ENCODE measurements around the gene LRP11. TPM values are rescaled to one million over a fixed set of nuclear protein-coding genes. Genes with fewer than 3 reads are reported as not detected.

LRP11 gene
- total and polyA plus RNA-seq, 5 donors from 2014 or later = 0.42 to 1.3 (median 0.64) TPM

GRCh38 chr6:149877659-149878058 is 13.5 kb upstream of the LRP11 start:
- H3K4me1 ChIP-seq (ENCODE audit: control insufficient read depth, insufficient read depth, low read length, poor library complexity, severe bottlenecking) = no peaks in the 10 kb centered on the region
- DNase-seq (no peak), ATAC-seq (ENCODE audit: low read depth in 2 of 2) (no peak)
- Mint-ChIP-seq H3K27me3 (peaks cover 57% of the 10 kb centered on the region), H3K27ac (peak overlapping the region in 1 of 3 donors; percentile 66), H3K36me3 (no peaks in the 10 kb centered on the region), H3K4me1 (no peaks in the 10 kb centered on the region), H3K4me3 (no peak overlapping the region), H3K9me3 (peaks cover 0 to 4% (median 0%) of the 10 kb centered on the region in 7 donors)
- no peaks in the 10 kb centered on the region for H3K36me3 ChIP-seq (ENCODE audit: control insufficient read depth, insufficient read depth, low read length)
- H3K27me3 ChIP-seq (ENCODE audit: control insufficient read depth, insufficient read depth, low read length) = peaks cover 18% of the 10 kb centered on the region
- no peaks in the 10 kb centered on the region for H3K9me3 ChIP-seq (ENCODE audit: control insufficient read depth in 2 of 2, low read length in 2 of 2)
- no peak overlapping the region for H3K27ac ChIP-seq (ENCODE audit: insufficient read depth, low read length, poor library complexity, severe bottlenecking)
- H3K4me3 ChIP-seq (ENCODE audit: low read depth, low read length) = no peak overlapping the region

- no peak overlapping the region for H3K27ac Mint-ChIP-seq
- ATAC-seq (ENCODE audit: low read depth in 2 of 2) (no peak), DNase-seq (no peak)
- Histone ChIP-seq H3K27me3 (ENCODE audit: control insufficient read depth, insufficient read depth, low read length) (peaks cover 18% of the 10 kb centered on the region), H3K9me3 (ENCODE audit: control insufficient read depth in 2 of 2, low read length in 2 of 2) (peaks cover 0 to 3% of the 10 kb centered on the region in 2 experiments), H3K4me3 (ENCODE audit: low read depth, low read length) (no peak overlapping the region), H3K27ac (ENCODE audit: insufficient read depth, low read length, poor library complexity, severe bottlenecking) (no peak overlapping the region), H3K36me3 (ENCODE audit: control insufficient read depth, insufficient read depth, low read length) (no peaks in the 10 kb centered on the region), H3K4me1 (ENCODE audit: control insufficient read depth, insufficient read depth, low read length, poor library complexity, severe bottlenecking) (no peaks in the 10 kb centered on the region)
- peaks cover 56% of the 10 kb centered on the region for H3K27me3 Mint-ChIP-seq
- H3K4me1 Mint-ChIP-seq = no peaks in the 10 kb centered on the region
- no peaks in the 10 kb centered on the region for H3K36me3 Mint-ChIP-seq
- H3K9me3 Mint-ChIP-seq = peaks cover 0 to 6% (median 3%) of the 10 kb centered on the region in 7 donors
- no peak overlapping the region for H3K4me3 Mint-ChIP-seq
Measured at GRCh38 chr6:149876241-149876933, 12.2 kb upstream of the LRP11 start.

GRCh38 chr6:149872233-149872632 is 8.1 kb upstream of the LRP11 start:
- no peak overlapping the region for H3K4me3 Mint-ChIP-seq

GRCh38 chr6:149871182-149871581 is 7.0 kb upstream of the LRP11 start:
- H3K36me3 ChIP-seq (ENCODE audit: control insufficient read depth, insufficient read depth, low read length) = no peaks in the 10 kb centered on the region
- no peak overlapping the region for H3K27ac Mint-ChIP-seq
- no peak overlapping the region for H3K4me3 ChIP-seq (ENCODE audit: low read depth, low read length)
- H3K27ac ChIP-seq (ENCODE audit: insufficient read depth, low read length, poor library complexity, severe bottlenecking) = no peak overlapping the region
- H3K4me1 ChIP-seq (ENCODE audit: control insufficient read depth, insufficient read depth, low read length, poor library complexity, severe bottlenecking) = no peaks in the 10 kb centered on the region
- peaks cover 3 to 5% of the 10 kb centered on the region in 2 experiments for H3K9me3 ChIP-seq (ENCODE audit: control insufficient read depth in 2 of 2, low read length in 2 of 2)
- H3K9me3 Mint-ChIP-seq = peaks cover 0 to 4% (median 3%) of the 10 kb centered on the region in 7 donors
- no peaks in the 10 kb centered on the region for H3K4me1 Mint-ChIP-seq
- no peak overlapping the region for H3K4me3 Mint-ChIP-seq
- ATAC-seq (ENCODE audit: low read depth in 2 of 2) (no peak), DNase-seq (no peak)
- no peaks in the 10 kb centered on the region for H3K36me3 Mint-ChIP-seq
- H3K27me3 Mint-ChIP-seq = peaks cover 36% of the 10 kb centered on the region
- H3K27me3 ChIP-seq (ENCODE audit: control insufficient read depth, insufficient read depth, low read length) = peaks cover 12% of the 10 kb centered on the region

More at GRCh38 chr6:149872233-149872632, 8.1 kb upstream of the LRP11 start:
- no peaks in the 10 kb centered on the region for H3K4me1 Mint-ChIP-seq
- no peaks in the 10 kb centered on the region for H3K4me1 ChIP-seq (ENCODE audit: control insufficient read depth, insufficient read depth, low read length, poor library complexity, severe bottlenecking)
- H3K9me3 ChIP-seq (ENCODE audit: control insufficient read depth in 2 of 2, low read length in 2 of 2) = peaks cover 3 to 5% of the 10 kb centered on the region in 2 experiments
- no peak overlapping the region for H3K4me3 ChIP-seq (ENCODE audit: low read depth, low read length)
- no peak overlapping the region for H3K27ac ChIP-seq (ENCODE audit: insufficient read depth, low read length, poor library complexity, severe bottlenecking)
- peaks cover 42% of the 10 kb centered on the region for H3K27me3 Mint-ChIP-seq
- ATAC-seq (ENCODE audit: low read depth in 2 of 2) (no peak), DNase-seq (no peak)
- no peak overlapping the region for H3K27ac Mint-ChIP-seq
- no peaks in the 10 kb centered on the region for H3K36me3 ChIP-seq (ENCODE audit: control insufficient read depth, insufficient read depth, low read length)
- H3K9me3 Mint-ChIP-seq = peaks cover 0 to 4% (median 3%) of the 10 kb centered on the region in 7 donors
- no peaks in the 10 kb centered on the region for H3K36me3 Mint-ChIP-seq
- peaks cover 12% of the 10 kb centered on the region for H3K27me3 ChIP-seq (ENCODE audit: control insufficient read depth, insufficient read depth, low read length)

GRCh38 chr6:149869275-149869892 is 5.2 kb upstream of the LRP11 start:
- Histone ChIP-seq H3K4me1 (ENCODE audit: control insufficient read depth, insufficient read depth, low read length, poor library complexity, severe bottlenecking) (peaks cover 4% of the 10 kb centered on the region), H3K36me3 (ENCODE audit: control insufficient read depth, insufficient read depth, low read length) (no peaks in the 10 kb centered on the region), H3K27me3 (ENCODE audit: control insufficient read depth, insufficient read depth, low read length) (peaks cover 6% of the 10 kb centered on the region), H3K4me3 (ENCODE audit: low read depth, low read length) (no peak overlapping the region), H3K9me3 (ENCODE audit: control insufficient read depth in 2 of 2, low read length in 2 of 2) (peaks cover 3 to 5% of the 10 kb centered on the region in 2 experiments), H3K27ac (ENCODE audit: insufficient read depth, low read length, poor library complexity, severe bottlenecking) (no peak overlapping the region)
- Mint-ChIP-seq H3K27me3 (peaks cover 44% of the 10 kb centered on the region), H3K9me3 (peaks cover 0 to 4% (median 3%) of the 10 kb centered on the region in 7 donors), H3K4me3 (no peak overlapping the region), H3K36me3 (no peaks in the 10 kb centered on the region), H3K27ac (no peak overlapping the region), H3K4me1 (peaks cover 0 to 5% (median 0%) of the 10 kb centered on the region in 4 donors)
- ATAC-seq (ENCODE audit: low read depth in 2 of 2) (no peak), DNase-seq (no peak)

- Histone ChIP-seq H3K27me3 (ENCODE audit: control insufficient read depth, insufficient read depth, low read length) (peaks cover 6% of the 10 kb centered on the region), H3K9me3 (ENCODE audit: control insufficient read depth in 2 of 2, low read length in 2 of 2) (peaks cover 3 to 5% of the 10 kb centered on the region in 2 experiments), H3K27ac (ENCODE audit: insufficient read depth, low read length, poor library complexity, severe bottlenecking) (no peak overlapping the region), H3K36me3 (ENCODE audit: control insufficient read depth, insufficient read depth, low read length) (no peaks in the 10 kb centered on the region), H3K4me1 (ENCODE audit: control insufficient read depth, insufficient read depth, low read length, poor library complexity, severe bottlenecking) (peaks cover 8% of the 10 kb centered on the region), H3K4me3 (ENCODE audit: low read depth, low read length) (no peak overlapping the region)
- ATAC-seq (ENCODE audit: low read depth in 2 of 2) (no peak), DNase-seq (no peak)
- H3K27ac Mint-ChIP-seq = no peak overlapping the region
- H3K4me1 Mint-ChIP-seq = peaks cover 0 to 6% (median under 1%) of the 10 kb centered on the region in 4 donors
- no peaks in the 10 kb centered on the region for H3K36me3 Mint-ChIP-seq
- no peak overlapping the region for H3K4me3 Mint-ChIP-seq
- H3K9me3 Mint-ChIP-seq = peaks cover 0 to 4% (median 3%) of the 10 kb centered on the region in 7 donors
- H3K27me3 Mint-ChIP-seq = peaks cover 32% of the 10 kb centered on the region
Measured at GRCh38 chr6:149867876-149868640, 3.9 kb upstream of the LRP11 start.

GRCh38 chr6:149864578-149865535 is 698 bp upstream of the LRP11 start:
- no peak overlapping the region for H3K27ac ChIP-seq (ENCODE audit: insufficient read depth, low read length, poor library complexity, severe bottlenecking)
- Mint-ChIP-seq H3K4me1 (peaks cover 0 to 13% (median 6%) of the 10 kb centered on the region in 4 donors), H3K4me3 (peak overlapping the region; percentile 78 to 86 (median 81)), H3K27me3 (peaks cover 40% of the 10 kb centered on the region), H3K9me3 (peaks cover 0 to 4% (median 0%) of the 10 kb centered on the region in 7 donors), H3K36me3 (peaks cover 3% of the 10 kb centered on the region), H3K27ac (peak overlapping the region in 2 of 3 donors; percentile 41 to 54)
- H3K4me1 ChIP-seq (ENCODE audit: control insufficient read depth, insufficient read depth, low read length, poor library complexity, severe bottlenecking) = peaks cover 13% of the 10 kb centered on the region
- H3K9me3 ChIP-seq (ENCODE audit: control insufficient read depth in 2 of 2, low read length in 2 of 2) = no peaks in the 10 kb centered on the region
- no peaks in the 10 kb centered on the region for H3K36me3 ChIP-seq (ENCODE audit: control insufficient read depth, insufficient read depth, low read length)
- peaks cover 16% of the 10 kb centered on the region for H3K27me3 ChIP-seq (ENCODE audit: control insufficient read depth, insufficient read depth, low read length)
- DNase-seq = peak in 2 of 3 donors; percentile 57 to 69
- peak in 1 of 2 donors; percentile 19 for ATAC-seq (ENCODE audit: low read depth in 2 of 2)
- H3K4me3 ChIP-seq (ENCODE audit: low read depth, low read length) = no peak overlapping the region

Data from CD4-positive, CD25-positive, alpha-beta regulatory T cell (primary cell).